GM21447 (cell line): ENCODE measurements around the gene PDPN.

Experiments
- ATAC-seq: cut with Tn5 transposase; IDR thresholded peaks from one replicate; pipeline ENCODE4 v1.9.1; 2021; ENCODE audit not compliant: unreplicated experiment

PDPN gene

DNA sequence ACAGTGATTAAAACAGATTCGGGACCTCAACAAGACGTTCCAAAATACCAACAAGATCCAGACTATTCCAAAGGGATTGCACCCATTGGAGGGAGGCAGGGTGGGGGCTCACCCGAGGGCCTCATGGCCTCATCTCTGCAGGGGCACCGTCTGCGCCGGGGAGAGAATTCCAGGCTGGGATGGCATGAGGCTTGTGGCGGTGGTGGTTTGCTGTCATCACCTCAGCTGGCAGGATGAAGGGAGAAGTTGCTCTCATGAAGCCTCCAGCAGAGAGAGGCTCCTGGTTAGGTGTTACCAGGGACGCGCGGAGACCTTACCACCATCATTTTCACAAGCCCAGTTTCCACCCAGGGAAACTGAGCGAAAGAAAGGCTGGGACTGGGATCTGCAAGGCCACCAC is 6.7 kb upstream of the PDPN start:
- ATAC-seq, result no peak

DNA sequence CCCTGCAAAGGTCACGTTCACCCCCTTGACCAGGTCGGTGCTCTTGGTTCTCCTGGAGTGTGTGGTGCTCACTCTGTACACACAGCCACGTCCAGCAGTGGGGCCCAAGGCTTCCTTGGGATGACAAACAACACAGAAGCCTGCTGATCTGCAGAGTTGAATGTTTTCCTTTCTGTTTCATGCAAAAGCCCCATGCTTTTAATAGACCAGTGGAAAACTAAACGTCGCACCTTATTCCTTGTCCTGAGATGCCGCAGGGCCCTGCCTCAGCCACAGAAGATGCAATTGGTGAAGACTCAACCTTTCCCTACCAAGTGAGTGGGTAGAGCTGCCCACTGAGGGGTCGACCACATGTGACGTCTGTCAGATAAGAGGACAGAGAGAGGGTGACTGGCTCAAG is 5.8 kb upstream of the PDPN start:
- no peak for ATAC-seq

DNA sequence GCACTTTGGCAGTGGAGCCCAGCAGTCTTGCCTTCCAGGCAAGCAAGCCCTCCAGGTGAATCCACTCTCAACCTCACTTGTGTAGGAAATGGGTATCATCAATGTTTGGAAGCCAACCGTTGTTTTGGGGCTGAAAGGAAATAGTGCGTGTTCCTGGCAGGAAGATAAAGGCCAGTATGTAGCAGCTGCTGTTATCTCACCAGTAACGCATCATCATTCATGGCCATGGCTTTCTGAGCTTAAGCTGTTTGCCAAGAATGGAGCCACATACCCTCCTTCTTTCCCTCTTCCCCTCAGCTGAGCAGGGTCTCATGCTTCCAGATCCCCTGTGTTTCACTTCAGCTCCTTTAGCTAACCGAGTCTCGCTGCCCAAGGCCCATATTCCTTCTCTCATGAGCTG is 2.2 kb upstream of the PDPN start:
- no peak for ATAC-seq

DNA sequence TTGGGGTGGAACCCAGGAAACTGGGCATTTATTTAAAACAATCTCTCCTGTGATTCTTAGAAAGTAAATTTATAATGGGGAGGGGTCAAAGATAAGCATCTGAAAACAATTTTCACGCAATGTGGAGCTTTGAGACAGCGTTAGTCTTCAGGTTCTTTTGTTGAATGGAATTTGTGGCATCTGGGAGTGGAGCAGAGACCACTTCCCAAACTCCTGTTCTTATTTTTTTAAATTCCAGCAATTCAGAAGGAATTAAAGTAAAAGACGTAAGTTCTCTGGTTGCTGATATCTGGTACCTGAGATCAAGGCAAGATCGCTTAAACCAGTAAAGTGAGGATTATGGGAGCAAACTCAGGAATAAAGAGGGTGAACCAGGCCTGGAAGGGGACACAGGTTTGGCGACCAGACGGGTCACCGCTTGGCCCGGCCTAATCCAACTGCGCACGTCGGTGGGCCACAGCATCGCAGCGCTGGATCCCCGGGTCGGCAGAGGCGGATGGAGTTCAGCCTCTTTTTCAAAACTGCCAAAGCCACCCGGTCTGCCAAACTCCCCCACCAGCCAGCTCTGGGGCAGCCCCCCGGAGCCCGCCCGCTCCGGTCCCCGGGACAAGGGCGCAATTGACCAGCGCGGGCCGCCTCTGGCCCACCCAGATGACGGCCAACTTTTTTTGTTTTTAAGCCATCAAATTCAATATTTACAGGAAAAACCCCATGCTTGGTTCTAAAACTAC is 754 bp upstream of the PDPN start:
- no peak for ATAC-seq

DNA sequence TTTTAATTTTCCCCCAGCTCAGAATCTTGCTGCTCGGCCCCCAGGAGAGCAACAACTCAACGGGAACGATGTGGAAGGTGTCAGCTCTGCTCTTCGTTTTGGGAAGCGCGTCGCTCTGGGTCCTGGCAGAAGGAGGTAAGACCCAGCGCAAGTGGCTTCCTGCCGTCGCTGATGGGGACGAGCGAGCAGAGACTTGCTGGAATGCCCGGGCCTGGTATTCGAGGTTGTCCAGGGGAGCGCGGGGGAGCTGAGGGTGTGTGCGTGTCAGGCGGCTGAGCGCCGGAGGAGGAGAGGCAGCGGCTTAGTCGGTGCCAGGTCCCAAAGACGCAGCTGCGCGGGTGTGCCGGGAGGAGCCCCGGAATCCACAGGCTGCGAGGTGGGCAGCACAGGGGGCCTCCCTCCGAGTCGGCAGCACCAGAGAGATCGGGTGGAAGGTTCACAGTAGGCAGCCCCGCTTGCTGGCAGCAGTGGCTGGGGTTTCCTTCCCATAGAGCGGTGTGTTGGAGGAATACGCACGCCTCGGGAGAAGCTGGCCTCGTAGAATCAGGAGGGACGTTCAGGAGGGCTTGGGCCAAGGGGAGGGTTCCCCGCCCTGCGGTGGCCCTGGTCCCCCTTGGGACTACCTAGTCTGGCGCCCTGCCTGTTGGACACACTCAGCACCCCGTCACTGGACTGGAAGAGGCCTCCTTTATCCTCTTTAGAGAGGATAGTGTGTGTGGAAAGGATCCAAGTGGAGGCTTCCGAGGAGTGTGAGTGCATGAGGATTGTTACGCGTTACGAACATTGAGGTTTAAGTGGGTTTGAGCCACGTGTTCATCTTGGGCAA is 547 bp downstream of the PDPN start:
- ATAC-seq, result no peak

DNA sequence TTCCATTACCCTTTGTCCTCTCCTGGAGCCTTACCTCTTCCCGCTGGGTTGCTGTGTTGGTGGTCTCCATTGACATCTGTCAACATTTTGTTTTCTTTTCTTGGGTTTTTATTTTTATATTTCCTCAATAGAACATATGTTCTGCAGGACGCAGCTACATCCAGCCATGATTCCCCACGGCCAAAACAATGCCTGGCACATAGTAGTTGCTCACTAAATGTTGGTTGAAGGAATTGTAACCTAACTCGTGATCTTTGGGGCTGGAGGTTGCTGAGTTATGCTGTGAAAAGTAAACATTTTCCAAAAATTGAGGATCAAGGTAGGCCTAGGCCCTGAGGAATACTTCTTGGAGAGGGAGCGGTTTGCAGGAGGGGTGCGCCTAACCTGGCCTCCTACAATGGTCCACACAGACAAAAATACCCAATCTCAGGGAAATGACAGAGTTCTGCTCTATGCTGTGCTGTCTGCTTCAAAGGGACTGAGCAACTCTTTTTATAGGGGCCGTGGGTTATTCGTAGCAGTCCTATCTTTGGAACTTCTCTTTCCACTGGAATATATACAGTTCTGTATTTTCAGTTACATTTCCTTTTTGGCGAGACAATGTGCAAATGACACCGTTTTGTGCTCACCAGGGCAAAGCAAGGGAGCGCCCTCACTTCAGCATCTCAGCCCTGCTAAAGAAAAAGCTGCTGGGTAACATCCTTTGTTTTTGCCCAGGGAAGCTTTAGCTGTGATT is 1.4 kb downstream of the PDPN start:
- ATAC-seq, result no peak

DNA sequence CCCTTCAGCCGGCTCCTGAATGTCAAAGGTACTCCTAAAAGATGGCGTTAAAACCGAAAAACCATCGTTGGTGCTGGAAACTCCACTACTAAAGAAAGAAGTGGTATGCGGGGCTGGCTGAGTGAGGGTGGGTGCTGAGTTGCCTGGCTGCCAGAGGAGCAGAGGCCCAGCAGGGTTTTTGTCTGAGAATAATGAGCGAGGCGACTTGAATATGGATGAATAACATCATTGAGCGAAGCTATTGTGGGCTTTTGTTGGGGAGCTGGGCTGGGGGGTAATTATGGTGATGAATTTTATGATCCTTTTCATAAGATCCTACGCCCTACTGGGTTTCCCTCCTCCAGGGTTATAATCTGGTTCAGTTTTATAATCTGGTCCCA is 2.0 kb downstream of the PDPN start:
- no peak for ATAC-seq

DNA sequence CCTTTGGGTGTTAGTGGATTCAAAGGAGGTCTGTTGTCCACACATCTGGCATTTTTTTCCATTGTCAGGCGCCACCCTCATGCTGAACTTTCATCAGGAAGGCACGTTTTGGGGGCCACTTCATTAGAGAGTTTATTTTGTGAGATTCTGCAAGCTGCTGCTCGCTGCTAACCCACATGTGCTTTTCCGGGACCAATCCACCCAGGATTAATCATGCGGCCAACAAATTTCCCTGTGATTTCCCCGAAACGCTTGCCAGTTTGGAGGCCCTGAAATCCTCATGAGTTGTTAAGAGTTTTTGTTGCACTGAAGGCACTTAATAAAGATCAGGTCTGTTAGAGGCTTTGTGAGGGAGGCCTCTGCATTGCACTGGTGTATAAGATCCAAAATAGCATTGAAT is 2.4 kb downstream of the PDPN start:
- no peak for ATAC-seq

- ATAC-seq, result no peak
Measured at GRCh38 chr1:13587256-13588030, 3.8 kb downstream of the PDPN start.

- ATAC-seq, result no peak
Measured at GRCh38 chr1:13588946-13589796, 5.5 kb downstream of the PDPN start.

DNA sequence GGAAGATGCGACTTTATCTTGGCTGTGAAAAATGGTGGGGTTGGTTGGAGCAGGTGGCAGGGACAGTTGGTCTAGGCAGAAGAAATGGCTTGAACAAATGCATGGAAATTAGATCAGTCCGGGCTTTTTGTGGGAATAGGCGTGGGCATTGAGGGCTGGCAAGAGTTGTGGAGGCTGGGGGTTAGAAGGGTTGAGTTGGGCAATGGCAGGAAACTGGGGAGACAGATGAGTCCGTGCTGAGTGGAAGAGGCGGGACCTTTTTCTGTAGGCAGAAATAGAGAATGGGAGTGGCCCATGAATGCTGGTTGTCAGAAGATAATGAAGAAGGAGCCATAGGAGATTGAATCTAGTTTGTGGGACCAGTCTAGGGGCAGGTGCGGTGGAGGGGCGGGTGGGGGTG is 6.9 kb downstream of the PDPN start:
- ATAC-seq, result no peak

DNA sequence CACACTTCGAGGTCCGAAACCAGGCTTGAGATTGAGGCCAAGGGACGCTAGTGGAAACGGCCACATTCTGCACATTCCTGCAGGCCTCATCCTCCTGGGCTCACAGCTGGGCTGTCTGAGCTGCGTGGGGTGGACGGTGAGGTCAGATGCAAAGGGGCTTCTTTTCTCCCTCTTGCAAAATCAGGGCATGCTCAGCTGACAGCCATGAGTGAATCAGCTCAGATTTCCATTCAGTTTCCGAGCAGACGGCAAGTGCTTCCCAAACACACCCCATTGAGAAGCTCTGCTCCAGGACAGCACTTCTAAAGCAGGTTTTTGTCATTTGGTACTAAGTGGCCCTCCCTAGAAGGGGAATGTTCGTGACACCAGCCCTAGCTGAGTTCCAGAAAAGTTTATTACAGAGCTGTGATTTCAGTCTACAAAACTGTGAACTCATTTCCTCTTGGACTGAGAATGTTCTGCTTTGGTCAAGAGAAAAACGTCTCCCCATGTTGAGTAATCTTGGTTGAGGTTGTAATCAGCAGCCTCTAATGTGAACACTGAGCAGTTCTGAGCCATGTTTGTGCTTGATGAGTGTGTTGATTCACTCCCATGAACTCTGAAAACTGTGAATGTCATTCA is 10.0 kb downstream of the PDPN start:
- no peak for ATAC-seq

- ATAC-seq, result no peak
Measured at GRCh38 chr1:13595411-13595810, 11.8 kb downstream of the PDPN start.

DNA sequence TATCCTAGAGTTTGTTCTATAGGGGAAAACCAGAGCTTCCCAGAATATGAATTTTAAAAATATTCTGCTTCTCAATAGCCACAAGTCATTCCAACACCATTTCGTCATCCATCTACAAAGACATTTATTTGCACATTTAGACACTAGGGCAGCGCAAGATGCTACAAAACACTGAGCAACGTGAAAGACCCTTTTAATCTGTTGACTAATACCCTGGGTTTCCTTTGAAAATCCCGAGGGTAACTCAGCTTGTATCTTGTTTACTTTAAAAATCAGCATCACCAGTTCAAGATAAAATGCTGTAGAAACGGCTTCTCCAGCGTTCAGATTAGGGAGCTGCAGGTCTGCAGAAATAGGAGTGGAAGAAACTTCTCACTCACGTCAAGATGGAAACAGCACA is 13.5 kb downstream of the PDPN start:
- ATAC-seq, result no peak

DNA sequence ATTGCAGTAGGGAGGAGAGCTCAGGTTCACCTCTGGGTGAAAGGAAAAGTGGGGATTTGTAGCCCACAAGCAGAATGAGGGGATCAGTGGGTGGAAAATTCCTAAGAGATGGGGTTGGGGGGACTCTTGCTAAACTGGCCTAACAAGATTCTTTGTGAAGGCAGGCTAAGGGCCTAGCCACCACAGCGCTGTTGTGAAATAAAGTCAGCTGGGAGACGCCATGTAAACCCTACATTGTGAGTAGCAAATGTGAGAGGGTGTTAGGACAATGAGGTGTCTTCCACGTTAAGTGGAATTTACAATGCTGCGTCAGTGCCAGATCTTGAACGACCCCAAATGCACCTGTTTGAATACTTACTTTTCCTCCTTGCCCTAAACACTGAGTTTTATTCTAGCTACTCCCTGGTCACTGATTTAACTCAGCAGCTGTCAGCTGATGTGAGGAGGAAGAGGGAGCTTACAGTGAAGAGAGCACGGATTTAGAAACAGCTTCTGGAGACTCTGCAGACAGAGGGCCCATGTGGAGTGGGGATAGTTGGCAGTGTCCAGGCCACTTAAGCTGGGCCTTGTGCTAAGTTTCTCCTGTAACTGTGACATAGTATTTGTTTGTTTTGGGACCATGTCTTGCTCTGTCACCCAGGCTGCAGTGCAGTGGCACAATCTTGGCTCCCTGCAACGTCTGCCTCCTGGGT is 17.3 kb downstream of the PDPN start:
- no peak for ATAC-seq

DNA sequence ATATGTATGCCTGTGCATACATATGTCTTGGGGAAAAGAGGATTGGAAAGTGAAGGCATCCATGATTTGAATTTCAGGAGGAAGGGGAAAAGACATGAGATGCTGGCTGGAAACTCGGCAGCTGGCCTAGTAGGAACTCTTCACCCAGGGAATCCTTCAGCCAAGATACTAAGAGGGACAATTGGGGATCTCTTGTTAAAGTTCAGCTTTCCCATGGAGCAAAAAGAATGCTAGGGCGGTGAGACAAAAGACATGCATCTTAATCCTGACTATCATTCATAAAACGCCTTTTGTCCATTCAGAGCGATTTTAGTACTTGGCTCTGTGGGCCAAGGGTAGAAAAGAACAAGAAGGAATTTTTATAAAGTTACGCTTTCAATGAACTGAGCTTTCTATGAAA is 20.5 kb downstream of the PDPN start:
- no peak for ATAC-seq

DNA sequence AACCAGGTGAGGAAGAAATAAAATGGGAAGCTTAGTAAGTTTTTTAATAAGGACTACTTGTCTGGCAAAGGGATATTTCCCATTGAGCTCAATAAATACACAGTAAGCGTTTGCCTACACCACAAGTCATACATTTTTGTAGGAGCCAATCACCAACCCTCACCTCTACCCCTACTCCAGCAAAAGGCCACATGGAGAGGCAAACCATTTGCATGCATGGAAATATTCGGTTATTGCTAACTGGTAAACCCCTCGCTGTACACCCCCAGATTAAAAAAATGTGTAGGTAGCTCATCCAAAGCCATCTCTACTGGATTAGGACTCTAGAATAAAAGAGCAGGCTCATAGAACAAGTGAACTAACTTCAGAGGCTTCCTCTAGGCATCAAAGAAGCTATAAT is 21.1 kb downstream of the PDPN start:
- ATAC-seq, result no peak

GRCh38 chr1:13605159-13605558 is 21.5 kb downstream of the PDPN start:
- ATAC-seq, result no peak

DNA sequence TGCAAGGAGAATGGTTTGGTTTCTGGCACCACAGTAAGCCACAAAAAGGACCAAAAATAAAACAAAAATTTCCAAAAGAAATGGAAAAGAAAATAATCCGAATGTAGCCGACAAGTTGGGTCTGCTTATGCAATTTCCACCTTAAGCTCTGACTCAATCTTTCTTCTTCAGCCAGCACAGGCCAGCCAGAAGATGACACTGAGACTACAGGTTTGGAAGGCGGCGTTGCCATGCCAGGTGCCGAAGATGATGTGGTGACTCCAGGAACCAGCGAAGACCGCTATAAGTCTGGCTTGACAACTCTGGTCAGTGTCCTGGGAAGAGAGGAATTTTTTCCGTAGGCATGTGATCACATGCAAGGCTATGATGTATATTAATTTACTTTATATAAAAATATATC is 23.4 kb downstream of the PDPN start:
- no peak for ATAC-seq
